GM18861 (cell line): ENCODE results near the gene MTERF4.

Experiments
- ATAC-seq: cut with Tn5 transposase; IDR thresholded peaks from one replicate; pipeline ENCODE4 v1.9.1; 2021; ENCODE audit not compliant: unreplicated experiment

MTERF4 gene

GRCh38 chr2:241134711-241135110 lies 32.6 kb upstream of the MTERF4 start:
- no peak for ATAC-seq

DNA sequence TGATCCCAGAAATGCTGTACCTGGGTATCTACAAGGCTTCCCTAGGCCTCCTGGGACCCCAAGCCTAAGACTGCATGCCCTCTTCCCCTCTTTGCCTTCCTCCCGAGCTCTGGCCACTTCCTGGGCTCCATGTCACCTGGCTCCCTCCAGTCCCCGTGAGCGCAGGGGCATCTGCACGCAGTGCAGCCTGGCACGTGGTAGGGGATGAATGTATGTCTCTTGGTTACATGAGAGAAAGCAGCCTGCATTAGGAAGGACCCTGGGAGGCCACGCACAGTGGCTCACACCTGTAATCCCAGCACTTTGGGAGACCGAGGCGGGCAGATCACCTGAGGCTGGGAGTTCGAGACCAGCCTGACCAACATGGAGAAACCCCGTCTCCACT lies 31.3 kb upstream of the MTERF4 start:
- no peak for ATAC-seq

- ATAC-seq, result no peak
These were observed 30.7 kb upstream of the MTERF4 start for GRCh38 chr2:241132538-241133435.

GRCh38 chr2:241131531-241131930 lies 29.4 kb upstream of the MTERF4 start:
- ATAC-seq, result no peak

DNA sequence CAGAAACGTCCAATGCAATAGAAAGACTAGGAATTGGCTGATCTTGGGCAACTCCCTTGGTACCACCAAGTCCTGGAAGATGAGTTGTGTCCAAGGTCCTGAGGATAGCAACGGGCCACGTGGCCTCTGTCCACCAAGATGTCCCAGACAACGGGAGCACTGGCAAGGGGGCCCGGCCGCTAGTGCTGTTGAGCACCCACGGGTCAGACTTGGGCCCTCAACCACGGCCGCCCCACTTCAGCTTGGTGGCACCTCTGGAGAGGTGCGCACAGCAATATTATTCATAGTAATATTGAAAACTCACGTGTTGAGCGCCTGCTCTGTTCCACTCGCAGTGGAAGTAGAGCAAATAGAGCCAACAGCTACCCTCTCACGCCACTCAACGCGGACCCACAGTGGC lies 28.2 kb upstream of the MTERF4 start:
- no peak for ATAC-seq

- ATAC-seq, result no peak
These were observed 27.2 kb upstream of the MTERF4 start for GRCh38 chr2:241129086-241129871.

DNA sequence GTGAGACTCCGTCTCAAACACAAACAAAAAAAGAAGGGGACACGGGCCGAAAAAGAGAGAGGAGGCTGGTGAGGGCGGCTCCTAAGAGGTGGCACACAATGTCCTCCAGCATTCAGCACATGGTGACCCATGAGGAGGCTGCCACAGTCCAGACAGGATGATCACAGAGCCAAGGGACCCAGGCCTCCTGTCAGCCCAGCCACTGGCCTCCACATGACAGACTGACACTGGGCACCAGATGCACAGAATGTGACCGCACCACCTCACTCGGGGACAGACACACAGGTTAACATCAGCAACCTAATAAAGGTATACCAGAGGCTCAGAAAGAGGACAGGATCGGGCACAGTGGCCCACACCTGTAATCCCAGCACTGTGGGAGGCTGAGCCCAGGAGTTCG lies 26.2 kb upstream of the MTERF4 start:
- ATAC-seq, result no peak

GRCh38 chr2:241126771-241127202 lies 24.7 kb upstream of the MTERF4 start:
- ATAC-seq, result no peak

GRCh38 chr2:241126201-241126611 lies 24.1 kb upstream of the MTERF4 start:
- ATAC-seq, result no peak

DNA sequence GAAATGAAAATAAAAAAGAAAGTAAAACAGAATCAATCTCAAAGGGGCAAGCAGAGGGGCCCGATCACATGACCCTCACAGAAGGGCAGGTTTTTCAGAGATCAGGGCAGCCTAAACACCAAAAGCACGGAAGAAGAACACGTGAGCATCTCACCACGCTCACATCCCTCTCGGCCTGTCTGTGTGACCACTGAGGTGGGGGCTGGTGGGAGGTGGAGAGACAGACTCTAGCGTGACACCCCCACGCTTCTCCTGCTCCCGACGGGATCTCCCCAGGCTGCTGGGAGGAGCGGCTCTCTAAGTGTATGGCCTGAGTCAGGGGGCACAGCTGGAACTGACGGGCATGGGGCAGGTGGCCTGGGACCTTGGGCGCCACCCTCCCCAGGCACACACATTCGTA lies 23.5 kb upstream of the MTERF4 start:
- ATAC-seq, result no peak

GRCh38 chr2:241123816-241124536 lies 21.9 kb upstream of the MTERF4 start:
- no peak for ATAC-seq

DNA sequence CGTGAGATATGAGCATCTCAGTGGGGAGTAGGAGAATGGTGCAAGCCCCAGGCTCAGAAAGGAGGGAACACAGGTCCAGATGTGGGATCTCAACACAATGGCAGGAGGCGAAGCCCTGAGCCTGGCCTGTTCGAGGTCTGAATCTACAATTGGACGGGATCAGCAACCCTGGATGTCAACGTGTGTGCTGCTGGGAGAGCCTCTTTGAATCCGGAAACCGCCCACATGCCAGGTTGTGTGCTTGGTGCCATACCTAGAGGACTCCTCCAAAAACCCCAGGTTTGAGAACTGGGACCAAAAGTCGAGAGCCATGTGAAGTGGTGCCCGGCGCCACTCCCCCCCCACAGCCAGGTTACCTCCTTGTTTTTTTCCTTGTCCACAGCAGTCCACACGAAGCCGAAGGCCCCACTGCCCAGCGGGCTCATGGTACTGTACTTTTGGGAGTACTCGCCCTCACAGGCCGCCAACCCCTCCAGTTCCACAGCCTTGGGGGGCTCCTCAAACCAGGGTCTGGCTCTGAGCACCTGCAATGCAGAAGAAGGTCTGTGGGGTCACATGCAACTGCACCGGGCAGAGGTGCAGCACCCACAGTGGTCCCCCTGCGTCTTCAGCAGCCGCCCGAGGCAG lies 20.4 kb upstream of the MTERF4 start:
- ATAC-seq, result no peak

DNA sequence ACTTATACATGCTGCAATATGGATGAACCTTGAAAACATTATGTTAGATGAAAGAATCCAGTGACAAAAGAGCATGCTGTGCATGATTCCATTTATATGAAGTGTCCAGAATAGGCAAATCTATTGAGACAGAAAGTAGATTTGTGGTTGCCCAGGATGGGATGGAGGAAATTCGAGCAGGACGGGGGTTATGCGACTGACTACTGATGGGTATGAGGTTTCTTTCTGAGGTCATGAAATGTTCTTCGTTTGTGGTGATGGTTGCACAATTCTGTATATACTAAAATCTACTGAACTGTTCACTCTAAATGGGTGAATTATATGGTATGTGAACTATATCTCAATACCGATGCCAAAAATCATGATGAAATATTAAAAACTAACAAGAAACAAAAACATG lies 18.9 kb upstream of the MTERF4 start:
- ATAC-seq, result no peak

DNA sequence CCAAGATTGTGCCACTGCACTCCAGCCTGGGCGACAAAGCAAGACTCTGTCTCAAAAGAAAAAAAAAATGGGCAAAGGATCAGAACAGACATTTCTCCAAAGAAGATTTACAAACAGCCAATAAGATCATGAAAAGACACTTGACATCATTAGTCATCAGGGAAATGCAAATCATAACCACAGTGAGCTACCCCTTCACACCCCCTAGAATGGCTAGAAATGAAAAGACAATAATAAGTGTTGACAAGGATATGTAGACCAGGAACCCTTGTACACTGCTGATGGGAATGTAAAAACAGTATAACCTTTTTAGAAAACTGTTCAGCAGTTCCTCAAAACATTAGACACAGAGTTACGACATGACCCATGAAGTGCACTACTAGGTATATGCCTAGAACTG lies 18.4 kb upstream of the MTERF4 start:
- ATAC-seq, result no peak

GRCh38 chr2:241118737-241119505 lies 16.8 kb upstream of the MTERF4 start:
- ATAC-seq, result no peak

DNA sequence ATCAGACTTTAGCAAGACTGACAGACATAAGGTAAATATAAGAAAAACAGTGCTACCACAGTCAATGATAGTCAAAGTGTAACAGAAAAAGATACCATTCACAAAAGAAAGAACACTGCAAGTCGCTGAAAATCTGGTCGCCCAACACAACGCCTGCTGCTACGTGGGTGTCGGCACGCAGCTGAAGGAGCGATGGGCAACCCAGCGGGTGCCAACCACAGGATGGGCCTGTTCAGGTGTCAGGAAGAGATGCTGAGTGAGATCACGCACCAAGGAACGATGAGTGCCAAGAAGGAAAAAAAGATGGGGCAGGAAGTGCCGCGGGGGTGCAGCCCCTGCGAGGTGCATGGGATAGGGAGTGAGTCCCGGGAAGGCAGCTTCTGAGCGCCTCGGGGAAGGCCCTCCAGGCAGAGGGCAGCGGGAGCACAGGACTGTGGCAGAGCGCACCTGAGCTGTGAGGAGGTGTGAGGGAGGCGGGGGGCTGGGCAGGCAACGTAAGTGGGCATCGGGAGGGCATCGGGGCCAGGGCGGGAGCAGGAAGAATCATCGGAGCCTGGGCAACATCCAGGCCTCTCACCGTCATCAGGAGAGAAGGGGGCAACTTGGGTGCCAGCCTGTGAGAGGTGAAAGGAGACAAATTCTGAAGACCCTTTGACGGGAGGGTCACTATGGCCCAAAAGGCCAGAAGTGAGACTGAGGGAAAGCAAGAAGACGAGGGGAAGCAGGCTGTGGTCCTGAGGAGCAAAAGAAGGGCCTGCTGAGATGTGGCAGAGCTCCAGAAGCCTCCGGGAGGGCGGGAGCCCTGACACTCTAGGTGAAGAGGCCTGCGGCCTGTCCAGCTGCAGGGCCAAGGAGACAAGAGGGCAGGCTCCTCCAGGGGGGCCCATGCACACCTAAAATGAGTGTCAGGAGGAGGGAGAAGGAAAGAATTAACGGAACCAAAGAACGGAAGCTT lies 14.8 kb upstream of the MTERF4 start:
- ATAC-seq, result no peak

GRCh38 chr2:241115361-241115760 lies 13.3 kb upstream of the MTERF4 start:
- ATAC-seq, result no peak

GRCh38 chr2:241114836-241115235 lies 12.7 kb upstream of the MTERF4 start:
- no peak for ATAC-seq

DNA sequence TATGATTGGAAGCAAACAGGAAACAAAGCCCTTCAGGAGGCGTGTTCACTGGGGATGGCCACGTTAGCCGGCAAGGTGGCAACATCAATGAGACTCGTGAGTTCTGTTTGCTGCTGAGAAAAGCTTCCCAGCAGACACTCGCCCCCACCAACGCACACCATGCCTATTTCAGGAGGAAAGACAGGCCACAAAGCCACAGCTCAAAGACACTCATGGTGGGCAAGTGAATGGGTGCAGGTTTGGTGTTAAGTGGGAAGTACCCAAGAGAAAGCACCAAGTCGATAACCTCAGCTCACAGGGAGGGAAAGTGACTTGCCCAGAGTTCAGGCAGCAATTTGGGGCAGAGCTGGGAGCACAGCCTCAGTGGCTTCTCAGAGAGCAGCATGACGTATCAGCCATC lies 10.5 kb upstream of the MTERF4 start:
- ATAC-seq, result no peak
